Astrocyte (in vitro differentiated cells and primary cell): Measurements from ENCODE around the gene NAT9. TPM values are rescaled to one million over a fixed set of nuclear protein-coding genes. Genes with fewer than 3 reads are reported as not detected.

Experiments
- DNase-seq: peaks from one replicate; pipeline ENCODE4 v3.0.0-alpha.2; 2010; ENCODE audit warnings: low read depth
- FAIRE-seq: peaks from 2 replicates; lab custom pipeline; 2011; peaks lifted over from hg19 to GRCh38; lab: Jason Lieb, UNC
- H2AFZ ChIP-seq: 2 replicates; pipeline ENCODE4 v1.6.0; 2012; ENCODE audit warnings: low read depth, low read length, inconsistent platforms
- H3K27ac ChIP-seq: 2 replicates; pipeline ENCODE4 v1.5.1; 2011; ENCODE audit warnings: low read depth, low read length, inconsistent platforms
- H3K27me3 ChIP-seq: 2 replicates; pipeline ENCODE4 v1.6.0; 2011; ENCODE audit warnings: low read length, inconsistent platforms; ENCODE audit not compliant: insufficient read depth
- H3K36me3 ChIP-seq: 2 replicates; pipeline ENCODE4 v1.5.1; 2011; ENCODE audit warnings: low read length, inconsistent platforms; ENCODE audit not compliant: insufficient read depth
- H3K4me1 ChIP-seq: 2 replicates; pipeline ENCODE4 v1.5.1; 2011; ENCODE audit warnings: low read length, inconsistent platforms; ENCODE audit not compliant: insufficient read depth
- H3K4me2 ChIP-seq: 2 replicates; pipeline ENCODE4 v1.6.0; 2012; ENCODE audit warnings: low read length, inconsistent platforms
- H3K4me3 ChIP-seq: 2 replicates; pipeline ENCODE4 v1.5.1; 2011; ENCODE audit warnings: low read depth, mild to moderate bottlenecking, low read length, inconsistent platforms; ENCODE audit not compliant: insufficient read depth
- H3K79me2 ChIP-seq: 2 replicates; pipeline ENCODE4 v1.6.0; 2012; ENCODE audit warnings: mild to moderate bottlenecking, low read length, inconsistent platforms; ENCODE audit not compliant: insufficient read depth
- H3K9ac ChIP-seq: 2 replicates; pipeline ENCODE4 v1.6.0; 2012; ENCODE audit warnings: mild to moderate bottlenecking, low read length, inconsistent platforms
- H3K9me3 ChIP-seq: 2 replicates; pipeline ENCODE4 v1.5.1; 2012; ENCODE audit warnings: low read depth, mild to moderate bottlenecking, low read length, inconsistent platforms; ENCODE audit not compliant: insufficient read depth
- H4K20me1 ChIP-seq: 2 replicates; pipeline ENCODE4 v1.6.0; 2012; ENCODE audit warnings: low read length, inconsistent platforms; ENCODE audit not compliant: insufficient read depth
- H3K27ac Mint-ChIP-seq: one replicate; pipeline ENCODE4 v1.8.0; 2021; ENCODE audit warnings: mild to moderate bottlenecking, mixed read lengths; ENCODE audit not compliant: unreplicated experiment
- H3K27me3 Mint-ChIP-seq: one replicate; pipeline ENCODE4 v1.8.0; 2021; ENCODE audit warnings: low read depth, mixed read lengths; ENCODE audit not compliant: unreplicated experiment
- H3K36me3 Mint-ChIP-seq: one replicate; pipeline ENCODE4 v1.8.0; 2021; ENCODE audit warnings: low read depth, mixed read lengths; ENCODE audit not compliant: unreplicated experiment
- H3K4me1 Mint-ChIP-seq: one replicate; pipeline ENCODE4 v1.8.0; 2021; ENCODE audit warnings: low read depth, mixed read lengths; ENCODE audit not compliant: unreplicated experiment
- H3K4me3 Mint-ChIP-seq: one replicate; pipeline ENCODE4 v1.8.0; 2021; ENCODE audit warnings: mild to moderate bottlenecking, moderate library complexity, mixed read lengths; ENCODE audit not compliant: unreplicated experiment
- H3K9me3 Mint-ChIP-seq: one replicate; pipeline ENCODE4 v1.8.0; 2021; ENCODE audit warnings: mild to moderate bottlenecking, mixed read lengths; ENCODE audit not compliant: unreplicated experiment
- EZH2 ChIP-seq: IDR thresholded peaks from 2 replicates; pipeline ENCODE4 v1.6.1; 2012; ENCODE audit warnings: mild to moderate bottlenecking, low read length, inconsistent platforms; ENCODE audit not compliant: insufficient read depth
- total RNA-seq: library from RNA; stranded (reverse); gene quantifications from 2 replicates; pipeline ENCODE4 v1.2.1, GENCODE V29; 2021
- TF ChIP-seq, protein P1 (sequence below): IDR thresholded peaks from 2 replicates; pipeline ENCODE4 v1.5.1; 2011; ENCODE audit warnings: low read depth, mild to moderate bottlenecking, inconsistent platforms, low read length, moderate library complexity; ENCODE audit not compliant: insufficient read depth

NAT9 gene
- total RNA-seq, 1 donor from 2014 or later, result 58.4 TPM

DNA sequence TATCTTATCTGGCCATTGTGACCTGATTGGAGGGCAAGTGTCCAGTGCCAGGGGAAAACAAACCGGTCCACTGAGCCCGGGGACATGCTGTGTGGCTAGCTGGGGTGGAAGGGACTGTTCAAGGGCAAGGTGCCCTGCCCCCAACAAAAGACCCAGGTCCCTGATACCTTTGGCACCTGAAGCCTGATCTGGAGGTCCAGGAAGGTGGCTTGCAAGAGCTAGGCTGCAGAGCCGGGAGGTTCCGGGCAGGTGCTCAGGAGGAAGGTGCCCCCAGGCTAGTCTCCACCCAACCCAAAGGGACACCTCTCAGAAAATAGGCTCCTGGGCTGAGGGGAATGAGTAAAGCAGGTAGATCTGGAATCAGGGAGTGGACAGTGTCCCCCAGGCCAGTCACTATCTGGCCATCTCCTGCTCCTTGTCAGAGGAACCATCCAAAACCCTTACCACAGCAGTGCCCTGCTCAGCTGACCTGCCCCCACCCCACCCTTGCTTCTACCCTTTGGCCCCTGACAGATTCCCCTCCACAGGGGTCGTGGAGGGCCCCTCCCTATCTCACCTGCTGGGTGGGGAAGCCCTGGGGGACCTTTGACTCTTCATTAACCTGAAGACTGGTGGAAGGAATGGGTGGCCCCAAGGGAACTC, 6.2 kb downstream of the NAT9 start:
- no peak overlapping the region for H2AFZ ChIP-seq
- TF ChIP-seq, protein P1, sequence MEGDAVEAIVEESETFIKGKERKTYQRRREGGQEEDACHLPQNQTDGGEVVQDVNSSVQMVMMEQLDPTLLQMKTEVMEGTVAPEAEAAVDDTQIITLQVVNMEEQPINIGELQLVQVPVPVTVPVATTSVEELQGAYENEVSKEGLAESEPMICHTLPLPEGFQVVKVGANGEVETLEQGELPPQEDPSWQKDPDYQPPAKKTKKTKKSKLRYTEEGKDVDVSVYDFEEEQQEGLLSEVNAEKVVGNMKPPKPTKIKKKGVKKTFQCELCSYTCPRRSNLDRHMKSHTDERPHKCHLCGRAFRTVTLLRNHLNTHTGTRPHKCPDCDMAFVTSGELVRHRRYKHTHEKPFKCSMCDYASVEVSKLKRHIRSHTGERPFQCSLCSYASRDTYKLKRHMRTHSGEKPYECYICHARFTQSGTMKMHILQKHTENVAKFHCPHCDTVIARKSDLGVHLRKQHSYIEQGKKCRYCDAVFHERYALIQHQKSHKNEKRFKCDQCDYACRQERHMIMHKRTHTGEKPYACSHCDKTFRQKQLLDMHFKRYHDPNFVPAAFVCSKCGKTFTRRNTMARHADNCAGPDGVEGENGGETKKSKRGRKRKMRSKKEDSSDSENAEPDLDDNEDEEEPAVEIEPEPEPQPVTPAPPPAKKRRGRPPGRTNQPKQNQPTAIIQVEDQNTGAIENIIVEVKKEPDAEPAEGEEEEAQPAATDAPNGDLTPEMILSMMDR, result no peak
- no peak for TF ChIP-seq EZH2
- no peaks in the 10 kb centered on the region for H3K27me3 ChIP-seq
- Mint-ChIP-seq H3K27me3 (no peaks in the 10 kb centered on the region), H3K4me1 (peaks cover 23% of the 10 kb centered on the region), H3K27ac (peak overlapping the region; percentile 41), H3K4me3 (peak overlapping the region; percentile 14), H3K9me3 (no peaks in the 10 kb centered on the region), H3K36me3 (peaks cover 19% of the 10 kb centered on the region)
- H3K4me2 ChIP-seq, result no peak overlapping the region
- H3K9ac ChIP-seq, result no peak overlapping the region
- DNase-seq (no peak), FAIRE-seq (no peak)
- H3K79me2 ChIP-seq, result peaks cover 10% of the 10 kb centered on the region
- peaks cover 23% of the 10 kb centered on the region for H3K36me3 ChIP-seq
- no peaks in the 10 kb centered on the region for H3K9me3 ChIP-seq
- H3K27ac ChIP-seq, result no peak overlapping the region
- peaks cover 16% of the 10 kb centered on the region for H3K4me1 ChIP-seq
- H4K20me1 ChIP-seq, result peaks cover 50% of the 10 kb centered on the region
- H3K4me3 ChIP-seq, result no peak overlapping the region

DNA sequence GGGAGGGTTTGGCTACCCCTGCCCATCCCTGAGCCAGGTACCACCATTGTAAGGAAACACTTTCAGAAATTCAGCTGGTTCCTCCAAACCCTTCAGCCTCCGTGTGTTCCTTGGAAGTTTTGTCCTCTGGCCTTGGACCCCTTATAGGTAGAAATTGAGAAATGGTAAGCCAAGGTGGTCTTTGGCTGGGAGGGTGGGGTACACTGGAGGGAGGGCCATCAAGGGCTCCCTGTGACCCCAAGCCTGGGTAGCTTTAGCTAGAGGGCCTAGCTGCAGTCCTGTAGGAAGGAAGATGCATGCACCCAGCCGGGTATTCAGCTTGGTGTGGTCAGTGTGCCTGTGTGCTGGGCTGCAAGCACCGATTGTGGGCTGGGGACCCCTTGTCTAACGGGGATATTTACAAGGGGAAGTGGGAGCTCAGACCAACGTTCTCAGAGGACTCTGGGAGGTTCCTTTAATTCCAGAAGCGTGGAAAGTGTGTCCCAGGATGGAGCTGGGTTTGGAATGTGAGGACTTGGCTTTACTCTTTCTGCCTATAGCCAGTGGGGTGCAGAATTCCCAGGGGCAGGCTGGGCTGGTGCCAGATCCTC, 6.8 kb downstream of the NAT9 start:
- no peak overlapping the region for H3K4me3 ChIP-seq
- no peaks in the 10 kb centered on the region for H3K9me3 Mint-ChIP-seq
- H3K27me3 ChIP-seq, result no peaks in the 10 kb centered on the region
- H3K4me1 Mint-ChIP-seq, result peaks cover 23% of the 10 kb centered on the region
- peaks cover 23% of the 10 kb centered on the region for H3K36me3 ChIP-seq
- no peak overlapping the region for H3K4me2 ChIP-seq
- no peak overlapping the region for H3K27ac ChIP-seq
- no peak overlapping the region for H3K4me3 Mint-ChIP-seq
- no peak overlapping the region for H3K9ac ChIP-seq
- no peaks in the 10 kb centered on the region for H3K9me3 ChIP-seq
- peaks cover 19% of the 10 kb centered on the region for H3K36me3 Mint-ChIP-seq
- peaks cover 50% of the 10 kb centered on the region for H4K20me1 ChIP-seq
- TF ChIP-seq EZH2, result no peak
- TF ChIP-seq, protein P1, result no peak
- FAIRE-seq (no peak), DNase-seq (no peak)
- H3K27me3 Mint-ChIP-seq, result no peaks in the 10 kb centered on the region
- peak overlapping the region; percentile 41 for H3K27ac Mint-ChIP-seq
- peaks cover 9% of the 10 kb centered on the region for H3K79me2 ChIP-seq
- no peak overlapping the region for H2AFZ ChIP-seq
- H3K4me1 ChIP-seq, result peaks cover 16% of the 10 kb centered on the region

- Histone ChIP-seq H3K27me3 (no peaks in the 10 kb centered on the region), H3K27ac (no peak overlapping the region), H3K4me2 (no peak overlapping the region), H3K9ac (peak overlapping the region; percentile 27), H3K4me1 (peaks cover 10% of the 10 kb centered on the region), H3K36me3 (peaks cover 23% of the 10 kb centered on the region), H2AFZ (no peak overlapping the region), H3K9me3 (no peaks in the 10 kb centered on the region), H3K4me3 (no peak overlapping the region), H3K79me2 (peaks cover 6% of the 10 kb centered on the region), H4K20me1 (peaks cover 45% of the 10 kb centered on the region)
- FAIRE-seq (no peak), DNase-seq (no peak)
- TF ChIP-seq EZH2, result no peak
- TF ChIP-seq, protein P1, result no peak
- H3K27ac Mint-ChIP-seq, result peak overlapping the region; percentile 48
- H3K36me3 Mint-ChIP-seq, result peaks cover 16% of the 10 kb centered on the region
- no peaks in the 10 kb centered on the region for H3K9me3 Mint-ChIP-seq
- H3K4me1 Mint-ChIP-seq, result peaks cover 19% of the 10 kb centered on the region
- H3K4me3 Mint-ChIP-seq, result no peak overlapping the region
- no peaks in the 10 kb centered on the region for H3K27me3 Mint-ChIP-seq
These were observed 7.4 kb downstream of the NAT9 start for GRCh38 chr17:74768763-74769114.
